WI38 (cell line): Measurements from ENCODE around the gene POLE3.
A peak's percentile ranks its signal among the peaks of the same experiment; 100 is the strongest.
"Not testable (repeated sequence)": the region's sequence is repeated elsewhere in the genome, so short reads cannot be mapped to it uniquely, and the experiment has no call there.

ENCODE experiments used
- H3K4me3 ChIP-seq: 2 replicates; pipeline ENCODE4 v1.5.1; 2011; ENCODE audit warnings: low read depth, mild to moderate bottlenecking, control low read depth, low read length
- CTCF ChIP-seq: IDR thresholded peaks from 2 replicates; pipeline ENCODE4 v1.5.1; 2012; ENCODE audit warnings: low read depth, mild to moderate bottlenecking, control low read depth, low read length

Gene POLE3

GRCh38 chr9:113410207-113410864 lies at the start of gene POLE3, which contains the start of gene C9orf43:
Gene POLE3, minus strand, starts transcription at chr9:113410675. Its CDS starts 382 bp downstream, at chr9:113410293.
Gene C9orf43, plus strand, starts transcription at chr9:113410747. Its CDS starts 2,747 bp downstream, at chr9:113413494.
- peak within 1 kb of the TSS; percentile 93 for H3K4me3 ChIP-seq
- no peak for TF ChIP-seq CTCF

DNA sequence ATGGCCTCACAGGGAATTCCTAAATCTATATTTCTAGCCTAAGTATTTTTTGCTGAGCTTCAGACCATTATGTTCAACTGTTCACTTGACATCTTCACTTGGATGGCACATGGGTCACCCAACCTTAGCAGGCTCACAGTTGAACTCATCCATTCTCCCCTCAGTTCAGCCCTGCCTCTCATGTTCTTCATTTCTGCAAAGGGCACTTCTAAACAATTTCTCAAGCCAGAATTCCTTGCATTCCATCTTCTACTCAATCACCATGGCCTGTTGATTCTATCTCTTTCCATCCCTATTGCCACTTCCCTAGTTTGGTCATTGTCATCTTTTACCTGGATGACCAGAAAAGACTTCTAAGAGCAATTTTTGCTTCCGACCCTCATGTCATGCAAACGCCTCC lies 45.8 kb upstream of the POLE3 start:
- TF ChIP-seq CTCF: no peak
- no peak overlapping the region for H3K4me3 ChIP-seq

GRCh38 chr9:113454914-113455761 lies 44.7 kb upstream of the POLE3 start:
- H3K4me3 ChIP-seq: no peak overlapping the region
- TF ChIP-seq CTCF: no peak

DNA sequence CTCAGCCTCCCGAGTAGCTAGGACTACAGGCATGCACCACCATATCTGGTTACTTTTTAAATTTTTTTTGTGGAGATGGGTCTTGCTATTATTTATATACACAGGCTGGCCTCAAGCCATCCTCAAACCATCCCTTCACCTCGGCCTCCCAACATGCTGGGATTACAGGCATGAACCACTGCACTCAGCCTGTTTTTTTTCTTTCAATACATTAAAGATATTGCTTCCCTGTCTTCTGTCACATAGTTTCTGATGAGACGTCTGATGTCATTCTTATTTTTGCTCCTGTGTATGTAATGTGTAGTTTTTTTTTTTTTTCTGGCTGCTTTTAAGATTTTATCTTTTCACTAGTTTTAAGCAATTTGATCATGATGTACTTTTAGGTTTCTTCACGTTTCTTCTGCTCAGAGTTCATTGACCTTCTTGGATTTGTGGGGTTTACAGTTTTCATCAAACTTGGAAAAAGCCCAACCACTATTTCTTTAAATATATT lies 41.7 kb upstream of the POLE3 start:
- no peak overlapping the region for H3K4me3 ChIP-seq
- TF ChIP-seq CTCF: no peak

DNA sequence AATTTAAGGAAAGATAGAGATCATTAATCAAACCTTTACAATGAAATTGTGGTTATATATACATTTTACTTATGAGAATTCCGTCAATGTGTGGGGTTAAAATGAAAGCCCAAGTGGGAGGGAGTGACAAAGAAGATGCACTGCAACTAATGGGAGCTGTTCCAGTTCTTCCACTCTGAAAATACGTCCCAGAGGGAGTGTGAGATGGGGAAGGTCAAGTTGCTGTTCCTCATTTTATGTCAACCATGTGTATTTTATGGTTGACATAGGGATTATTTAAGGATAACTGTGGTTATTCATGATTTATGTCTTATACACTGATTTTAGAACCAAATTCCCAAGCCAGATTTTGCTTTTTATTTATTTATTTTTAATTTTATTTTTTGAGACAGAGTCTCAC lies 38.9 kb upstream of the POLE3 start:
- H3K4me3 ChIP-seq: no peak overlapping the region
- no peak for TF ChIP-seq CTCF

- no peak overlapping the region for H3K4me3 ChIP-seq
- TF ChIP-seq CTCF: no peak
These were observed 35.9 kb upstream of the POLE3 start for GRCh38 chr9:113446323-113446740.

DNA sequence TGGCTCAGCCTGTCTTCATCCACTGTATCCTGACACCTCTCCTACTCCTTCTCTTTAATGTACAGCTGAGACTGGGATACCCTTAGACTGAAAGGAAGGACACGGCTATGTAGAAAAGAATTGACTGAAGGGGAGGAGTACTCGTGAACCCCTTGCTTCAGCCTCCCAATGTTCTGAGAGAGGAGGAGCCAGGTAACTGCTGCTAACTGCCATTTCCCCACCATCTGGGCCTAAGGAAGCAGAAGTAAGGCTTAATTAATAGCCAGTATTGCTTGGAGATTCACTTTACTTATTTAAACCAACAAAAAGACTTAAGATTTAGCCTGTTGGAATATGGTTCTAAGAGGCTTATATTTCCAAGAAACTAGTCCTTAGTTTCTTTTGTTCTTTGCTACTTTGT lies 34.3 kb upstream of the POLE3 start:
- no peak overlapping the region for H3K4me3 ChIP-seq
- TF ChIP-seq CTCF: no peak

DNA sequence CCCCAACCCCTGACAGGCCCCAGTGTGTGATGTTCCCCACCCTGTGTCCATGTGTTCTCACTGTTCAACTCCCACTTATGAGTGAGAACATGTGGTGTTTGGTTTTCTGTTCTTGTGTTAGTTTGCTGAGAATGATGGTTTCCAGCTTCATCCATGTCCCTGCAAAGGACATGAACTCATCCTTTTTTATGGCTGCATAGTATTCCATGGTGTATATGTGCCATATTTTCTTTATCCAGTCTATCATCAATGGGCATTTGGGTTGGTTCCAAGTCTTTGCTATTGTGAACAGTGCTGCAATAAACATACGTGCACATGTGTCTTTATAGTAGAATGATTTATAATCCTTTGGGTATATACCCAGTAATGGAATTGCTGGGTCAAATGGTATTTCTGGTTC lies 27.2 kb upstream of the POLE3 start:
- H3K4me3 ChIP-seq: not testable (repeated sequence)
